MCF 10A (cell line): ENCODE results near the gene MINDY1. TPM values are rescaled to one million over a fixed set of nuclear protein-coding genes. Genes with fewer than 3 reads are reported as not detected.

Experiments used
- BruUV-seq: library from RNA; stranded (reverse); fragments of 400-500 nt; replicated peaks from 2 replicates; lab custom pipeline; 2021; lab: Mats Ljungman, UMichigan
- CTCF ChIA-PET: fragments of 300-600 bp; sonication (Branson Sonifier 250); formaldehyde crosslinking; extraction: SDS; loops from one replicate; lab custom pipeline; 2021; ENCODE audit warnings: antibody characterized with exemption, inconsistent platforms; lab: Yijun Ruan, JAX
- POLR2A ChIA-PET: fragments of 300-600, 350-650 bp; sonication (Branson Sonifier 250); formaldehyde crosslinking; extraction: SDS; loops from one replicate; lab custom pipeline; 2020; ENCODE audit warnings: antibody characterized with exemption, inconsistent platforms; lab: Yijun Ruan, JAX
- DNase-seq: peaks from one replicate; pipeline ENCODE4 v3.0.0-alpha.2; 2018; ENCODE audit not compliant: unreplicated experiment
- H3K27ac Mint-ChIP-seq: one replicate; pipeline ENCODE4 v1.8.0; 2022; ENCODE audit warnings: mild to moderate bottlenecking, low read depth, mixed read lengths; ENCODE audit not compliant: unreplicated experiment
- H3K27me3 Mint-ChIP-seq: one replicate; pipeline ENCODE4 v1.8.0; 2022; ENCODE audit warnings: mixed read lengths; ENCODE audit not compliant: insufficient read depth, unreplicated experiment
- H3K36me3 Mint-ChIP-seq: one replicate; pipeline ENCODE4 v1.8.0; 2022; ENCODE audit warnings: mild to moderate bottlenecking, moderate library complexity, mixed read lengths; ENCODE audit not compliant: insufficient read depth, unreplicated experiment
- H3K4me1 Mint-ChIP-seq: one replicate; pipeline ENCODE4 v1.8.0; 2022; ENCODE audit warnings: mixed read lengths; ENCODE audit not compliant: insufficient read depth, unreplicated experiment
- H3K4me3 Mint-ChIP-seq: one replicate; pipeline ENCODE4 v1.8.0; 2022; ENCODE audit warnings: mild to moderate bottlenecking, moderate library complexity, mixed read lengths; ENCODE audit not compliant: unreplicated experiment
- H3K9me3 Mint-ChIP-seq: one replicate; pipeline ENCODE4 v1.8.0; 2022; ENCODE audit warnings: mixed read lengths; ENCODE audit not compliant: unreplicated experiment
- CTCF ChIP-seq: fragments of 200-600 bp; IDR thresholded peaks from one replicate; pipeline ENCODE4 v1.8.0; 2022; ENCODE audit warnings: antibody characterized with exemption, mild to moderate bottlenecking; ENCODE audit not compliant: unreplicated experiment
- intact Hi-C: fragments of 100-400 bp; cut with micrococcal nuclease; formaldehyde crosslinking; loops from 2 replicates; pipeline ENCODE4 v1.14.1; 2022
- total RNA-seq: library from RNA; stranded (reverse); gene quantifications from 2 replicates; pipeline ENCODE4 v1.2.3, GENCODE V29; 2022

Gene MINDY1
- total RNA-seq, 1 experiment from 2014 or later, result 8.9 TPM

- Mint-ChIP-seq H3K9me3 (no peaks in the 10 kb centered on the region), H3K36me3 (peaks cover 21% of the 10 kb centered on the region), H3K4me1 (peaks cover 26% of the 10 kb centered on the region), H3K27ac (no peak overlapping the region), H3K4me3 (no peak overlapping the region), H3K27me3 (no peaks in the 10 kb centered on the region)
- CTCF ChIA-PET, result interaction anchor here (0.5 to 12.4 kb wide), 9 partner anchors 9 to 661 kb away, joined by 3 to 302 read pairs (median 5); partner anchors contain the start of genes ANXA9, CERS2, SETDB1 and TNFAIP8L2
- no peak for TF ChIP-seq CTCF
- intact Hi-C loops, result no loop called here
- no TSS peak for BruUV-seq
- no peak for DNase-seq
- POLR2A ChIA-PET, result interaction anchor here (1.1 to 1.3 kb wide), 3 partner anchors 17 to 45 kb away, joined by 3 to 6 read pairs (median 3); partner anchors contain the start of gene ANXA9
Measured at GRCh38 chr1:151002051-151002450, 4.7 kb downstream of the MINDY1 start.

GRCh38 chr1:151001602-151002001 is 5.1 kb downstream of the MINDY1 start:
- Mint-ChIP-seq H3K27ac (no peak overlapping the region), H3K36me3 (peaks cover 17% of the 10 kb centered on the region)

GRCh38 chr1:151000408-151000807 is 6.3 kb downstream of the MINDY1 start:
- Mint-ChIP-seq H3K4me3 (no peak overlapping the region), H3K9me3 (no peaks in the 10 kb centered on the region), H3K27ac (no peak overlapping the region), H3K36me3 (peaks cover 23% of the 10 kb centered on the region), H3K4me1 (peaks cover 16% of the 10 kb centered on the region), H3K27me3 (no peaks in the 10 kb centered on the region)
- DNase-seq, result no peak
- intact Hi-C loops, result no loop called here
- CTCF ChIA-PET, result interaction anchor here (1.0 to 12.4 kb wide), 6 partner anchors 11 to 156 kb away, joined by 3 to 302 read pairs (median 5); partner anchors contain the start of genes ANXA9, CERS2 and TNFAIP8L2
- TF ChIP-seq CTCF, result no peak
- no TSS peak for BruUV-seq
- POLR2A ChIA-PET, result interaction anchor here (0.7 to 1.4 kb wide), 4 partner anchors 27 to 344 kb away, joined by 3 to 4 read pairs (median 3); no protein-coding TSS in a partner anchor

More at GRCh38 chr1:151001602-151002001, 5.1 kb downstream of the MINDY1 start:
- ChIA-PET CTCF (interaction anchor here (0.6 to 12.4 kb wide), 7 partner anchors 9 to 660 kb away, joined by 3 to 302 read pairs (median 6); partner anchors contain the start of genes ANXA9, CERS2, SETDB1 and TNFAIP8L2), POLR2A (interaction anchor here (0.6 to 1.4 kb wide), 5 partner anchors 16 to 211 kb away, joined by 3 to 6 read pairs (median 3); partner anchors contain the start of gene ANXA9)
- intact Hi-C loops, result no loop called here
- DNase-seq, result no peak
- TF ChIP-seq CTCF, result no peak
- H3K4me1 Mint-ChIP-seq, result peaks cover 23% of the 10 kb centered on the region
- H3K27me3 Mint-ChIP-seq, result no peaks in the 10 kb centered on the region
- no peak overlapping the region for H3K4me3 Mint-ChIP-seq
- H3K9me3 Mint-ChIP-seq, result no peaks in the 10 kb centered on the region
- no TSS peak for BruUV-seq

GRCh38 chr1:150999926-151000325 is 6.8 kb downstream of the MINDY1 start:
- ChIA-PET POLR2A (interaction anchor here (0.8 to 0.9 kb wide), 3 partner anchors 13 to 34 kb away, joined by 3 to 4 read pairs (median 3); no protein-coding TSS in a partner anchor), CTCF (interaction anchor here (0.6 to 12.4 kb wide), 11 partner anchors 12 to 1057 kb away, joined by 3 to 302 read pairs (median 4); partner anchors contain the start of genes ANXA9 and CERS2)
- intact Hi-C loops, result loop anchor here (5.0 kb wide), 1 partner anchor 378 kb away; no protein-coding TSS in a partner anchor
- no peak for TF ChIP-seq CTCF
- BruUV-seq, result no TSS peak
- no peak for DNase-seq
- Mint-ChIP-seq H3K4me3 (no peak overlapping the region), H3K4me1 (peaks cover 13% of the 10 kb centered on the region), H3K27me3 (no peaks in the 10 kb centered on the region), H3K9me3 (no peaks in the 10 kb centered on the region), H3K36me3 (peaks cover 23% of the 10 kb centered on the region), H3K27ac (no peak overlapping the region)
